Panc1 (cell line): ENCODE data around the gene BCL2L12. TPM values are rescaled to one million over a fixed set of nuclear protein-coding genes. Genes with fewer than 3 reads are reported as not detected.

Source experiments
- ATAC-seq: fragments of 200-7000 bp; cut with Tn5 transposase; 2 replicates; pipeline ENCODE4 v1.9.1; 2020; ENCODE audit warnings: mild to moderate bottlenecking, moderate library complexity
- BruUV-seq: library from RNA; stranded (reverse); fragments of 400-500 nt; replicated peaks from 2 replicates; lab custom pipeline; 2021; lab: Mats Ljungman, UMichigan
- CTCF ChIA-PET: fragments of 300-600 bp; sonication (Branson Sonifier 250); formaldehyde crosslinking; loops from one replicate; lab custom pipeline; 2022; ENCODE audit warnings: antibody characterized with exemption; lab: Charles Lee
- POLR2A ChIA-PET: fragments of 300-600 bp; sonication (Branson Sonifier 250); formaldehyde crosslinking; loops from one replicate; lab custom pipeline; 2022; ENCODE audit warnings: antibody characterized with exemption; lab: Charles Lee
- DNase-seq: peaks from one replicate; pipeline ENCODE4 v3.0.0-alpha.2; 2010; ENCODE audit warnings: low read depth, low spot score
- H3K27ac ChIP-seq: 2 replicates; pipeline ENCODE4 v1.5.1; 2011; ENCODE audit warnings: mild to moderate bottlenecking, low read length, inconsistent platforms
- H3K27me3 ChIP-seq: fragments of 200-500 bp; sonication (Bioruptor generic); 2 replicates; pipeline ENCODE4 v1.6.0; 2014; ENCODE audit warnings: low read length, inconsistent platforms; ENCODE audit not compliant: control insufficient read depth, insufficient read depth
- H3K36me3 ChIP-seq: fragments of 200-500 bp; sonication (Bioruptor generic); 2 replicates; pipeline ENCODE4 v1.5.1; 2014; ENCODE audit warnings: inconsistent platforms, mild to moderate bottlenecking, low read length, moderate library complexity; ENCODE audit not compliant: control insufficient read depth, insufficient read depth
- H3K4me1 ChIP-seq: 2 replicates; pipeline ENCODE4 v1.5.1; 2011; ENCODE audit warnings: inconsistent platforms, mild to moderate bottlenecking, low read length, moderate library complexity; ENCODE audit not compliant: control insufficient read depth, insufficient read depth
- H3K4me3 ChIP-seq, 2 experiments: 2 replicates each; pipeline ENCODE4 v1.5.1; 2011 to 2012; ENCODE audit warnings: low read depth in 2 of 2, low read length in 2 of 2, mild to moderate bottlenecking in 2 of 2, inconsistent platforms in 1 of 2, moderate library complexity in 1 of 2
- H3K9me3 ChIP-seq: fragments of 200-500 bp; sonication (Bioruptor generic); 2 replicates; pipeline ENCODE4 v1.5.1; 2014; ENCODE audit warnings: low read depth, mild to moderate bottlenecking, inconsistent platforms, low read length, moderate library complexity; ENCODE audit not compliant: control insufficient read depth, insufficient read depth
- POLR2AphosphoS5 ChIP-seq: IDR thresholded peaks from 2 replicates; pipeline ENCODE4 v1.6.1; 2012; ENCODE audit warnings: mild to moderate bottlenecking, low read depth, low read length, moderate library complexity
- SIN3A ChIP-seq: IDR thresholded peaks from 2 replicates; pipeline ENCODE4 v1.6.1; 2012; ENCODE audit warnings: low read depth, mild to moderate bottlenecking, low read length, moderate library complexity, borderline replicate concordance; ENCODE audit not compliant: insufficient read depth
- TCF7L2 ChIP-seq: IDR thresholded peaks from 2 replicates; pipeline ENCODE4 v1.6.1; 2011; ENCODE audit warnings: mild to moderate bottlenecking, low read depth, low read length, inconsistent platforms
- in situ Hi-C: cut with HindIII; loops from 2 replicates; pipeline ENCODE4 v1.10.0; 2016; ENCODE audit warnings: low sequenced_read_pairs, low pct_unique_long_range_greater_than_20kb
- intact Hi-C: fragments of 100-400 bp; cut with micrococcal nuclease; formaldehyde crosslinking; loops from one replicate; pipeline ENCODE4 v1.10.0; 2022; ENCODE audit not compliant: unreplicated experiment
- total RNA-seq: library from RNA; stranded (reverse); gene quantifications from one replicate; pipeline ENCODE4 v1.2.1, GENCODE V29; 2021; ENCODE audit not compliant: unreplicated experiment
- TF ChIP-seq, protein P1 (sequence below): fragments of 450-650 bp; IDR thresholded peaks from 2 replicates; pipeline ENCODE4 v1.5.1; 2017; ENCODE audit warnings: mild to moderate bottlenecking
- TF ChIP-seq, protein P2 (sequence below), 2 experiments: IDR thresholded peaks; 2 replicates each; pipeline ENCODE4 v1.6.1; 2011 to 2012; ENCODE audit warnings: low read depth in 2 of 2, control low read depth in 1 of 2, low read length in 1 of 2, mild to moderate bottlenecking in 1 of 2, moderate library complexity in 1 of 2; ENCODE audit not compliant: insufficient read depth in 1 of 2

Gene BCL2L12
- total RNA-seq, 1 experiment from 2014 or later: 69.6 TPM

DNA sequence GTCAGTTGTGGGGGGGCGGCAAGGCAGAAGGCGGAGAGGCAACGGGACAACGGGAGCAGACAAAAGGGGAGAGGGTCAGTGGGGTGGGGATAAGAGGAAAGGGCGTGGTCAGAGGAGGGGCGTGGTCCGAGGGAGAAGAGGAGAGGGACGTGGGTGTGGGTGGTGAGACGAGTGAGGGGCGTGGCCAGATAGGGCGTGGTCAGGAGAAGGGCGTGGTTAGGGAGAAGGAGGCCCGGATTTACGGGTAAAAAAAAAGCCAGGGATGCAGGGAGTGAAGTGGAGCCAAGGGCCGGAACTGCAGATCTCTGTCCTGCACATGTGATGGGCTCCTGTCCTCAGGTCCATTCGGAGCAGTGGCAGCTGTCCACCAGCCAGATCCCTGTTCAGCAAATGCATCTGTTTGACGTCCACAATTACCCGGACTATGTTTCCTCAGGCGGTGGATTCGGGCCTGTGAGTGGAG is 46.7 kb downstream of the BCL2L12 start:
- intact Hi-C loops: no loop called here
- Histone ChIP-seq H3K27ac (no peak overlapping the region), H3K27me3 (no peaks in the 10 kb centered on the region), H3K36me3 (no peaks in the 10 kb centered on the region), H3K4me3 (no peak overlapping the region), H3K4me1 (no peaks in the 10 kb centered on the region; the same call in 1 of the 2 replicates), H3K9me3 (no peaks in the 10 kb centered on the region)
- BruUV-seq: no TSS peak
- TF ChIP-seq, protein P1, sequence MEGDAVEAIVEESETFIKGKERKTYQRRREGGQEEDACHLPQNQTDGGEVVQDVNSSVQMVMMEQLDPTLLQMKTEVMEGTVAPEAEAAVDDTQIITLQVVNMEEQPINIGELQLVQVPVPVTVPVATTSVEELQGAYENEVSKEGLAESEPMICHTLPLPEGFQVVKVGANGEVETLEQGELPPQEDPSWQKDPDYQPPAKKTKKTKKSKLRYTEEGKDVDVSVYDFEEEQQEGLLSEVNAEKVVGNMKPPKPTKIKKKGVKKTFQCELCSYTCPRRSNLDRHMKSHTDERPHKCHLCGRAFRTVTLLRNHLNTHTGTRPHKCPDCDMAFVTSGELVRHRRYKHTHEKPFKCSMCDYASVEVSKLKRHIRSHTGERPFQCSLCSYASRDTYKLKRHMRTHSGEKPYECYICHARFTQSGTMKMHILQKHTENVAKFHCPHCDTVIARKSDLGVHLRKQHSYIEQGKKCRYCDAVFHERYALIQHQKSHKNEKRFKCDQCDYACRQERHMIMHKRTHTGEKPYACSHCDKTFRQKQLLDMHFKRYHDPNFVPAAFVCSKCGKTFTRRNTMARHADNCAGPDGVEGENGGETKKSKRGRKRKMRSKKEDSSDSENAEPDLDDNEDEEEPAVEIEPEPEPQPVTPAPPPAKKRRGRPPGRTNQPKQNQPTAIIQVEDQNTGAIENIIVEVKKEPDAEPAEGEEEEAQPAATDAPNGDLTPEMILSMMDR: no peak
- TF ChIP-seq, protein P2, sequence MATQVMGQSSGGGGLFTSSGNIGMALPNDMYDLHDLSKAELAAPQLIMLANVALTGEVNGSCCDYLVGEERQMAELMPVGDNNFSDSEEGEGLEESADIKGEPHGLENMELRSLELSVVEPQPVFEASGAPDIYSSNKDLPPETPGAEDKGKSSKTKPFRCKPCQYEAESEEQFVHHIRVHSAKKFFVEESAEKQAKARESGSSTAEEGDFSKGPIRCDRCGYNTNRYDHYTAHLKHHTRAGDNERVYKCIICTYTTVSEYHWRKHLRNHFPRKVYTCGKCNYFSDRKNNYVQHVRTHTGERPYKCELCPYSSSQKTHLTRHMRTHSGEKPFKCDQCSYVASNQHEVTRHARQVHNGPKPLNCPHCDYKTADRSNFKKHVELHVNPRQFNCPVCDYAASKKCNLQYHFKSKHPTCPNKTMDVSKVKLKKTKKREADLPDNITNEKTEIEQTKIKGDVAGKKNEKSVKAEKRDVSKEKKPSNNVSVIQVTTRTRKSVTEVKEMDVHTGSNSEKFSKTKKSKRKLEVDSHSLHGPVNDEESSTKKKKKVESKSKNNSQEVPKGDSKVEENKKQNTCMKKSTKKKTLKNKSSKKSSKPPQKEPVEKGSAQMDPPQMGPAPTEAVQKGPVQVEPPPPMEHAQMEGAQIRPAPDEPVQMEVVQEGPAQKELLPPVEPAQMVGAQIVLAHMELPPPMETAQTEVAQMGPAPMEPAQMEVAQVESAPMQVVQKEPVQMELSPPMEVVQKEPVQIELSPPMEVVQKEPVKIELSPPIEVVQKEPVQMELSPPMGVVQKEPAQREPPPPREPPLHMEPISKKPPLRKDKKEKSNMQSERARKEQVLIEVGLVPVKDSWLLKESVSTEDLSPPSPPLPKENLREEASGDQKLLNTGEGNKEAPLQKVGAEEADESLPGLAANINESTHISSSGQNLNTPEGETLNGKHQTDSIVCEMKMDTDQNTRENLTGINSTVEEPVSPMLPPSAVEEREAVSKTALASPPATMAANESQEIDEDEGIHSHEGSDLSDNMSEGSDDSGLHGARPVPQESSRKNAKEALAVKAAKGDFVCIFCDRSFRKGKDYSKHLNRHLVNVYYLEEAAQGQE (IDR thresholded peaks at IDR 0.05; ENCODE audit: insufficient read depth in 1 of 2, low read depth in 2 of 2, low read length in 1 of 2): no peak
- TF ChIP-seq TCF7L2: no peak
- TF ChIP-seq POLR2AphosphoS5: no peak
- TF ChIP-seq SIN3A: no peak
- peak; percentile 10 for DNase-seq
- peak; percentile 54; the same call in 1 of the 2 replicates for ATAC-seq
- POLR2A ChIA-PET: no interaction called here
- in situ Hi-C loops: no loop called here
- CTCF ChIA-PET: no interaction called here

DNA sequence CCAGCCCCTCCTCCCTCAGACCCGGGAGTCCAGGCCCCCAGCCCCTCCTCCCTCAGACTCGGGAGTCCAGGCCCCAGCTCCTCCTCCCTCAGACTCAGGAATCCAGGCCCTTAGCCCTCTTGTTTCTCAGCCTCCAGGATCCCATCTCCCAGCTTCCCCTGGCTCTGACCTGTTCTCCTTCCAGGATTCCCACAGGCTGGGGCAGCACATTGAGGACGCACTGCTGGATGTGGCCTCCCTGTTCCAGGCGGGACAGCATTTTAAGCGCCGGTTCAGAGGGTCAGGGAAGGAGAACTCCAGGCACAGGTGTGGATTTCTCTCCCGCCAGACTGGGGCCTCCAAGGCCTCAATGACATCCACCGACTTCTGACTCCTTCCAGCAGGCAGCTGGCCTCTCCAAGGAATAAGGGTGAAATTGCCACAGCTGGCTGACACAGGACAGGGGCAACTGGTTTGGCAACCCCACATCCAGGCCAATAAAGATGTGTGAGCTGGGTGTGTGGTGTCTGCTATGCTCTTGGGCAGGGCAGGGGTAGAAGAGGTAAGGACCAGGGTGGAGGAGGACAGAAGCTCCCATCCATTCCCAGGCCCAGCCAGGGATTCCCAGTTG is 47.6 kb downstream of the BCL2L12 start:
- Histone ChIP-seq H3K27ac (no peak overlapping the region), H3K4me1 (no peaks in the 10 kb centered on the region; the same call in 1 of the 2 replicates), H3K27me3 (no peaks in the 10 kb centered on the region), H3K36me3 (peaks cover 3% of the 10 kb centered on the region; the same call in 1 of the 2 replicates), H3K9me3 (no peaks in the 10 kb centered on the region), H3K4me3 (no peak overlapping the region)
- in situ Hi-C loops (no loop called here), intact Hi-C loops (no loop called here)
- CTCF ChIA-PET: no interaction called here
- DNase-seq (no peak), ATAC-seq (no peak)
- POLR2A ChIA-PET: no interaction called here
- TF ChIP-seq, protein P2 (IDR thresholded peaks at IDR 0.05; ENCODE audit: insufficient read depth in 1 of 2, low read depth in 2 of 2, low read length in 1 of 2): no peak
- TF ChIP-seq SIN3A: no peak
- no peak for TF ChIP-seq POLR2AphosphoS5
- TF ChIP-seq TCF7L2: no peak
- TF ChIP-seq, protein P1: no peak
- no TSS peak for BruUV-seq
